AG04450 (cell line): Measurements from ENCODE around the gene COL5A1. TPM values are rescaled to one million over a fixed set of nuclear protein-coding genes. Genes with fewer than 3 reads are reported as not detected.

Experiments
- CTCF ChIA-PET: fragments of 300-600, 350-600 bp; formaldehyde crosslinking; extraction: SDS; loops from one replicate; lab custom pipeline; 2022; ENCODE audit warnings: antibody characterized with exemption, inconsistent platforms; lab: Charles Lee
- POLR2A ChIA-PET: fragments of 350-600 bp; formaldehyde crosslinking; extraction: SDS; loops from one replicate; lab custom pipeline; 2021; ENCODE audit warnings: antibody characterized with exemption, inconsistent platforms; lab: Yijun Ruan, JAX
- DNase-seq: peaks from one replicate; pipeline ENCODE4 v3.0.0-alpha.2; 2011; ENCODE audit warnings: low read depth, low spot score
- H3K27ac ChIP-seq: one replicate; pipeline ENCODE4 v1.5.1; 2012; ENCODE audit warnings: low read depth, low read length, control low read depth
- H3K27me3 ChIP-seq: one replicate; pipeline ENCODE4 v1.6.0; 2012; ENCODE audit warnings: low read length; ENCODE audit not compliant: control insufficient read depth, insufficient read depth
- H3K4me3 ChIP-seq: 2 replicates; pipeline ENCODE4 v1.5.1; 2011; ENCODE audit warnings: mild to moderate bottlenecking, low read depth, low read length, control low read depth
- H3K9me3 ChIP-seq: 2 replicates; pipeline ENCODE4 v1.5.1; 2012; ENCODE audit warnings: low read length; ENCODE audit not compliant: control insufficient read depth, insufficient read depth
- polyA plus RNA-seq: library from polyadenylated mRNA; depleted of rRNA; stranded (reverse); fragments of >200 nt; gene quantifications from 2 replicates; pipeline ENCODE4 v1.2.3, GENCODE V29; 2011
- TF ChIP-seq, protein P1 (sequence below): IDR thresholded peaks from 2 replicates; pipeline ENCODE4 v1.5.1; 2011; ENCODE audit warnings: low read depth, low read length, control low read depth, inconsistent platforms

The COL5A1 gene
- polyA plus RNA-seq, 1 experiment = 73.3 TPM

DNA sequence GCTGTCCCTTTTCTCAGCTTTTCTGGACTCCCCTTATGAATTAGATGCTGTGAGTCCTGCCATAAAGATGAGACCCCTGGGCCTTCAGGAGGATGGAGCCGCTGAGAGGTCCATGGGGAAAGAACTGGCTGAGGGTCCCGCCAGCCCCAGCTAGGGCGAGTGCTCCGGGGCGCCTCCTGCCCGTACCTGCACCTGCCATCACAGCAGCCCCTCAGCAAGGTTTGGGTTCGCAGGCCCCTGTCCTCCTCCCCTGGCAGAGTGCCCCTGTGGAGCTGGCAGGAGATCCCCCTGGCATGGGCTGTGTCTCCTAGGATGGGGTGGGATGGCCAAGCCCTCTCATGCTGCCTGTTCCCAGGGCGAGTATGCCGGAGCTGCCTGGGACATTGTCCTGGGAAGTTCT, 64.2 kb downstream of the COL5A1 start:
- Histone ChIP-seq H3K27ac (peak overlapping the region; percentile 11), H3K27me3 (no peaks in the 10 kb centered on the region), H3K4me3 (no peak overlapping the region), H3K9me3 (no peaks in the 10 kb centered on the region; the same call in 1 of the 2 replicates)
- no peak for DNase-seq
- POLR2A ChIA-PET = no interaction called here
- TF ChIP-seq, protein P1, sequence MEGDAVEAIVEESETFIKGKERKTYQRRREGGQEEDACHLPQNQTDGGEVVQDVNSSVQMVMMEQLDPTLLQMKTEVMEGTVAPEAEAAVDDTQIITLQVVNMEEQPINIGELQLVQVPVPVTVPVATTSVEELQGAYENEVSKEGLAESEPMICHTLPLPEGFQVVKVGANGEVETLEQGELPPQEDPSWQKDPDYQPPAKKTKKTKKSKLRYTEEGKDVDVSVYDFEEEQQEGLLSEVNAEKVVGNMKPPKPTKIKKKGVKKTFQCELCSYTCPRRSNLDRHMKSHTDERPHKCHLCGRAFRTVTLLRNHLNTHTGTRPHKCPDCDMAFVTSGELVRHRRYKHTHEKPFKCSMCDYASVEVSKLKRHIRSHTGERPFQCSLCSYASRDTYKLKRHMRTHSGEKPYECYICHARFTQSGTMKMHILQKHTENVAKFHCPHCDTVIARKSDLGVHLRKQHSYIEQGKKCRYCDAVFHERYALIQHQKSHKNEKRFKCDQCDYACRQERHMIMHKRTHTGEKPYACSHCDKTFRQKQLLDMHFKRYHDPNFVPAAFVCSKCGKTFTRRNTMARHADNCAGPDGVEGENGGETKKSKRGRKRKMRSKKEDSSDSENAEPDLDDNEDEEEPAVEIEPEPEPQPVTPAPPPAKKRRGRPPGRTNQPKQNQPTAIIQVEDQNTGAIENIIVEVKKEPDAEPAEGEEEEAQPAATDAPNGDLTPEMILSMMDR = no peak
- CTCF ChIA-PET = interaction anchor here (1.3 to 1.7 kb wide), 3 partner anchors 15 to 256 kb away, joined by 3 to 9 read pairs (median 7); no protein-coding TSS in a partner anchor

GRCh38 chr9:134706522-134706921, 64.9 kb downstream of the COL5A1 start:
- H3K4me3 ChIP-seq = no peak overlapping the region
- TF ChIP-seq, protein P1 = no peak
- ChIA-PET CTCF (interaction anchor here (1.2 to 1.7 kb wide), 4 partner anchors 9 to 257 kb away, joined by 3 to 9 read pairs (median 6); no protein-coding TSS in a partner anchor), POLR2A (no interaction called here)
- no peak for DNase-seq
- H3K9me3 ChIP-seq = no peaks in the 10 kb centered on the region; the same call in 1 of the 2 replicates
- peak overlapping the region; percentile 77 for H3K27ac ChIP-seq
- no peaks in the 10 kb centered on the region for H3K27me3 ChIP-seq

DNA sequence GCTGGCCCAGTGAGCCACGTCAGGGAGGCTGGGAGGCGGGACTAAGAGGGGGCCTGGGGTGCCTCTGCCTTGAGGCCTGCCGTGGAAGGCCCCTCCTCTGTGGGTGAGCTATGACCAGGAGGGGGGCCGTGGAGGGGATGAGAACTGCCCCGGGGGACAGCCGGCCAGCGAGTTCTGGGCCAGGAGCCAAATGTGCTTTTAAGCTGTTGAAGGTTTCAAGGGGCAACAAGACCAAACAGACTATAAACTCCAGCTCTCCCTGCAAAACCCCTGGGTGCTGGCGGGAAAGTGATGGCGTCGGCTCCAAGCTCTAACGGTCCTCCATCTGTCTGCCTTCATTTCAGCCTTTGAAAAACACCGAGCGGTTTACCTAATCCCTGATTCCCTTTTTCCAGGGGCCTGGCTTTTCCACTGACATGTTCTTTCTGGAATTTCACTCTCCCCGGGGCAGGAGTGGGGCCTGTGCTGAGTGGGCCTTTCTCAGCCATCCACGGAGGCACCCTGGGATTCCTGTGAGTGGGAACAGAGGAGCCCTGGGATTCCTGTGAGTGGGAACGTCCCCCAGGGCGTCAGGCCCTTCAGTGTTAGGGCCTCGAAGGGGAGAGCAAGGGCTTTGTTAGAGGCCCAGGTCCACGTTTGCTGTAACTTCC, 65.6 kb downstream of the COL5A1 start:
- Histone ChIP-seq H3K27me3 (no peaks in the 10 kb centered on the region), H3K4me3 (no peak overlapping the region), H3K27ac (peak overlapping the region; percentile 77), H3K9me3 (no peaks in the 10 kb centered on the region; the same call in 1 of the 2 replicates)
- peak; percentile 63 for DNase-seq
- ChIA-PET POLR2A (interaction anchor here (0.7 kb wide), 1 partner anchor 251 kb away, joined by 3 read pairs; no protein-coding TSS in a partner anchor), CTCF (interaction anchor here (1.2 to 1.7 kb wide), 4 partner anchors 9 to 257 kb away, joined by 3 to 9 read pairs (median 6); no protein-coding TSS in a partner anchor)
- TF ChIP-seq, protein P1 = no peak

DNA sequence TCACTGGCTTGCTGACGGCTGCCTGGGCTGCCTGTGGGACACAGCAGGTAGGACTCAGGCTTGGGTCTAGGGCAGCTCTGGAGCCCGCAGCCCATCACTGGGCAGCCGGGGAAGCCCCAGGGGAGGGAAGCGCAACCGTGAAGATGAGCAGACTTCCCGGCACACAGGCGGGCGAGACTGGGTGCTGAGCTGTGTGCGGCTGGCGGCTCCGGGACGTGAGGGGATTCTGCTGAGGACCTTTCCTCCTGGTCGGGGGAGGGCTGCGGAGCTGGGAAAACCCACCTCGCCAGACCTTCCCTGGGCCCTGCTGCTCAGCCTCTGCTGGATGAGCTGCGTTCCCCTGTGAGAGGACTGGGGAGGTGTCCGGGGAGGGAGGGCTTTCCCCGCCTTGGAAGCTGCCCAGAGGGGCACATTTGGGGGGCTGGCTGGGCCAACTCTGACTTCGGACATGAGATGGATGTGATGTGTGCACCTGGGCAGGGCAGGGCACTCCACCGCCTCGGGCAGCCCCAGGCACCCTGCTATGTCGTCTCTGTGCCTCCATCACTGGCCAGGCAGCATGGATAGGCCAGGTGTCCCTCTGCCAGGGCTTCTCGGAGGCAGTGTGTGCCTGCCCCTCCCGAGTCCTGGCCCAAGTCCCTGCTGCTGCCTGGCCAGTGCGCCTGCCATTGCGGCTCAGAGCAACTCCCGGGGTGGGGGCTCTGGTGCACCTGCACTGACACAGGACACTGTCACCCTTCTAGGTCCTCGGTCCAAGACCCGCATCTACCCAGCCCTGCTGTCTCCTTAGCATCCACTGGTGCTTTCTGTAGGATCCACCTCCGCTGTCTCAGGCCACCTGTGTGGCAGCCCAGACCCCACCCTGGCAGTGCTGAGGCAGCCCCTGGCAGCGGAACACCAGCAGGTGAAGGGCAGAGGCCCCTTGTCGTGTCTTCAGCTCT, 66.4 kb downstream of the COL5A1 start:
- POLR2A ChIA-PET = interaction anchor here (0.7 kb wide), 1 partner anchor 252 kb away, joined by 3 read pairs; no protein-coding TSS in a partner anchor
- H3K9me3 ChIP-seq = peaks cover 3% of the 10 kb centered on the region; the same call in 1 of the 2 replicates
- H3K27ac ChIP-seq = peak overlapping the region; percentile 70
- CTCF ChIA-PET = interaction anchor here (1.2 to 1.7 kb wide), 2 partner anchors 10 to 18 kb away, joined by 6 to 7 read pairs; no protein-coding TSS in a partner anchor
- TF ChIP-seq, protein P1 = no peak
- H3K4me3 ChIP-seq = no peak overlapping the region
- H3K27me3 ChIP-seq = no peaks in the 10 kb centered on the region
- no peak for DNase-seq
